ENCODE measurements around the gene GBP1. TPM values are rescaled to one million over a fixed set of nuclear protein-coding genes. Genes with fewer than 3 reads are reported as not detected.
A peak's percentile ranks its signal among the peaks of the same experiment; 100 is the strongest.
"Not testable (repeated sequence)": the region's sequence is repeated elsewhere in the genome, so short reads cannot be mapped to it uniquely, and the experiment has no call there.

GBP1 gene
- total RNA-seq, 1 experiment from 2014 or later = 0.15 TPM

DNA sequence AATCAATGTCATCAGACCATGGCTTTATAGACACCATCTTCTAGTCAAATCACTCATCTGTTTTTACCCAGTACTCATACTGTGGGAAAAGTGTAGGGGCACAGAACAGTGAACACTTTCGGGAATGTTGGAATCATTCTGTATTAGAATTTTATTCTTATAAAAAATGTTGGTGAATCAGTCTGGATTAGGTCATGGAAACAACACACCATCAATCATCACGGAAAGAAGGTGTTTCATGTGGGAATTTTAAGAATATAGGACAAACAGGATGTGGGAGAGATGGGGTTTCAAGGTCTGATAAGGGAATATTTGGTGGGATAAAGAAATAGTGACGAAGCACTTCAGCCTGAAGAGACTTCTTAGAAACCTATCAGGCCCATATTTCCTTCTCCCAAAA, 17.3 kb downstream of the GBP1 start (continued):
- TF ChIP-seq SP1 (IDR thresholded peaks at IDR 0.05; ENCODE audit: low read depth) (no peak), RAD21 (IDR thresholded peaks at IDR 0.05; ENCODE audit: low read depth) (no peak), FOSL1 (IDR thresholded peaks at IDR 0.05; ENCODE audit: low read depth) (no peak), CEBPB (IDR thresholded peaks at IDR 0.05; ENCODE audit: low read depth) (no peak), ELF1 (IDR thresholded peaks at IDR 0.05; ENCODE audit: borderline replicate concordance, low read depth) (no peak), EZH2 (IDR thresholded peaks at IDR 0.05) (no peak), ZNF274 (IDR thresholded peaks at IDR 0.05; ENCODE audit: low read depth, low read length) (no peak), ZFX (IDR thresholded peaks at IDR 0.05) (no peak), TCF7L2 (IDR thresholded peaks at IDR 0.05; ENCODE audit: borderline replicate concordance, extremely low read depth, insufficient read depth, insufficient read length) (no peak)
- TF ChIP-seq, protein P1, sequence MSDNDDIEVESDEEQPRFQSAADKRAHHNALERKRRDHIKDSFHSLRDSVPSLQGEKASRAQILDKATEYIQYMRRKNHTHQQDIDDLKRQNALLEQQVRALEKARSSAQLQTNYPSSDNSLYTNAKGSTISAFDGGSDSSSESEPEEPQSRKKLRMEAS (IDR thresholded peaks at IDR 0.05) = no peak
- TF ChIP-seq, protein P2, sequence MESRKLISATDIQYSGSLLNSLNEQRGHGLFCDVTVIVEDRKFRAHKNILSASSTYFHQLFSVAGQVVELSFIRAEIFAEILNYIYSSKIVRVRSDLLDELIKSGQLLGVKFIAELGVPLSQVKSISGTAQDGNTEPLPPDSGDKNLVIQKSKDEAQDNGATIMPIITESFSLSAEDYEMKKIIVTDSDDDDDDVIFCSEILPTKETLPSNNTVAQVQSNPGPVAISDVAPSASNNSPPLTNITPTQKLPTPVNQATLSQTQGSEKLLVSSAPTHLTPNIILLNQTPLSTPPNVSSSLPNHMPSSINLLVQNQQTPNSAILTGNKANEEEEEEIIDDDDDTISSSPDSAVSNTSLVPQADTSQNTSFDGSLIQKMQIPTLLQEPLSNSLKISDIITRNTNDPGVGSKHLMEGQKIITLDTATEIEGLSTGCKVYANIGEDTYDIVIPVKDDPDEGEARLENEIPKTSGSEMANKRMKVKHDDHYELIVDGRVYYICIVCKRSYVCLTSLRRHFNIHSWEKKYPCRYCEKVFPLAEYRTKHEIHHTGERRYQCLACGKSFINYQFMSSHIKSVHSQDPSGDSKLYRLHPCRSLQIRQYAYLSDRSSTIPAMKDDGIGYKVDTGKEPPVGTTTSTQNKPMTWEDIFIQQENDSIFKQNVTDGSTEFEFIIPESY (IDR thresholded peaks at IDR 0.05; ENCODE audit: extremely low read depth, insufficient replicate concordance, low read length) = no peak

DNA sequence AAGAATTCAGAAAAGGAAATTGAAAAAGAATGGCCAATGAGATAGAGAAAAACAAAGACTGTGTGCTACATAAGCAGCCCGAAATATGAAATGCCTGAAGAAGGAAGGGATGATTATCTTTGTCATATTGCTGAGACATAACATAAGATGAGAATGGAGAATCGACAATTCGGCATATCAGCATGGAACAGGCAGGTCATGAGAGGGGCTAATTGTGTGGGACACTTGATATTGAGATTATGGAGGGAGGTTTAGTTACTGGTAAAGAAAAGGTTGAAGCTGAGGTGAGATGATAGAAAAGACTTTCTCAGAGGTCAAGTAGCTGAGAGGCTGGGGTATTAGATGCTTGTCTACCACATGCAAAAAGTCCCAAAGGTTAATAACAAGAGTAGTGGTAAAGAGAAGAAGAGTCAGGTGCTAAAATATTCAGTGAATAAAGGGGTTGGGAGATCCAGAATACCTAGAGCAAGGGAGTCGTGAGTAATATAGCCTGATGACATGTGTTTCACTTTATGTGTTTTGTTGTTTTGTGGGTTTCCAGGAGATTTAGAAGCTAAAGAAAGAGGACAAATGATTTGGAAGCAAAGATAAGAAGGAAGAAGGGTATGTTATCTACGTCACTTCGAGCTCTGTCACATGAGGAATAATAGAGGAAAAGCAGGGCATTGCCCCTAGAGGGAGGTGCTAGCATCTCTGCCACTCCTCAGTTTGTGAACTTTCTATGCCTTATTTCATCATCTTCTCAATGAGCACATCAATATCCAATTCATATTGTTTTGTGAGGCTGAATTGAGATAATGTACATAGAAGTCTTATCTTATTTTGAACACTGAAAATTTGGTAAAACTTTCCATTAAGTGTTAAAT, 18.5 kb downstream of the GBP1 start:
- RAD21 ChIA-PET (ENCODE audit: low non-redundant PET in 1 of 2, low total read pairs in 2 of 2, uncharacterized antibody in 2 of 2, unreplicated experiment in 2 of 2); BruUV-seq (replicated peaks); DNase-seq (ENCODE audit: low read depth, low spot score); intact Hi-C loops (cut with micrococcal nuclease); CTCF ChIA-PET; H3K4me3 ChIP-seq (replicated peaks in 1 of 2; ENCODE audit: low read depth in 1 of 2, low read length in 2 of 2); H3K9me3 ChIP-seq (ENCODE audit: control insufficient read depth in 1 of 2, insufficient read depth in 1 of 2, low read depth in 1 of 2, low read length in 2 of 2); H3K27ac ChIP-seq (ENCODE audit: low read depth, low read length); H4K20me1 ChIP-seq (ENCODE audit: insufficient read depth); H3K4me1 ChIP-seq (ENCODE audit: control insufficient read depth in 1 of 2, insufficient read depth in 2 of 2, low read length in 2 of 2); H3K27me3 ChIP-seq (ENCODE audit: insufficient read depth, low read length); H3K79me2 ChIP-seq (ENCODE audit: insufficient read depth, low read length); H3K9ac ChIP-seq (ENCODE audit: low read length); H3K4me2 ChIP-seq (ENCODE audit: low read length); H3K36me3 ChIP-seq (ENCODE audit: control insufficient read depth in 1 of 2, insufficient read depth in 2 of 2, low read length in 2 of 2); H2AFZ ChIP-seq (ENCODE audit: low read depth, low read length, poor library complexity, severe bottlenecking); H3K9me2 ChIP-seq (ENCODE audit: insufficient read depth): not testable (repeated sequence)
- POLR2A ChIA-PET = interaction anchor here (1.3 kb wide), 1 partner anchor 25 kb away, joined by 4 read pairs; no protein-coding TSS in a partner anchor
- ATAC-seq = peak; percentile 47; the same call in 1 of the 2 replicates

Measured in HCT116 (cell line).